ENCODE measurements around the gene CD48.

Gene CD48

GRCh38 chr1:160711602-160712311 lies at the start of gene CD48:
Gene CD48, minus strand, starts transcription at chr1:160711822. Its CDS starts 59 bp downstream, at chr1:160711763.
- peak; percentile 81 for DNase-seq (ENCODE audit: low read depth)
- no peak for TF ChIP-seq CTCF (IDR thresholded peaks at IDR 0.05; ENCODE audit: low read depth, low read length, missing control alignments)
- H3K4me3 ChIP-seq (ENCODE audit: low read depth, low read length), result peak within 1 kb of the TSS; percentile 97

GRCh38 chr1:160761046-160761445 lies 49.4 kb upstream of the CD48 start:
- no peak for TF ChIP-seq CTCF (IDR thresholded peaks at IDR 0.05; ENCODE audit: low read depth, low read length, missing control alignments)
- no peak for DNase-seq (ENCODE audit: low read depth)
- no peak overlapping the region for H3K4me3 ChIP-seq (ENCODE audit: low read depth, low read length)

GRCh38 chr1:160759740-160760139 lies 48.1 kb upstream of the CD48 start:
- H3K4me3 ChIP-seq (ENCODE audit: low read depth, low read length), result no peak overlapping the region
- DNase-seq (ENCODE audit: low read depth), result no peak
- no peak for TF ChIP-seq CTCF (IDR thresholded peaks at IDR 0.05; ENCODE audit: low read depth, low read length, missing control alignments)

GRCh38 chr1:160758521-160758920 lies 46.9 kb upstream of the CD48 start:
- H3K4me3 ChIP-seq (ENCODE audit: low read depth, low read length), result no peak overlapping the region
- no peak for DNase-seq (ENCODE audit: low read depth)
- no peak for TF ChIP-seq CTCF (IDR thresholded peaks at IDR 0.05; ENCODE audit: low read depth, low read length, missing control alignments)

GRCh38 chr1:160756849-160757201 lies 45.2 kb upstream of the CD48 start:
- no peak for TF ChIP-seq CTCF (IDR thresholded peaks at IDR 0.05; ENCODE audit: low read depth, low read length, missing control alignments)
- no peak for DNase-seq (ENCODE audit: low read depth)
- no peak overlapping the region for H3K4me3 ChIP-seq (ENCODE audit: low read depth, low read length)

GRCh38 chr1:160755911-160756848 lies 44.6 kb upstream of the CD48 start:
- no peak overlapping the region for H3K4me3 ChIP-seq (ENCODE audit: low read depth, low read length)
- TF ChIP-seq CTCF (IDR thresholded peaks at IDR 0.05; ENCODE audit: low read depth, low read length, missing control alignments), result no peak
- DNase-seq (ENCODE audit: low read depth), result no peak

Data from GM12864 (cell line).